Smooth muscle cell (in vitro differentiated cells): ENCODE measurements around the gene RNU7-1. TPM values are rescaled to one million over a fixed set of nuclear protein-coding genes. Genes with fewer than 3 reads are reported as not detected.

Source experiments
- DNase-seq: peaks from one replicate; lab custom pipeline; 2025; ENCODE audit not compliant: unreplicated experiment; lab: John Stamatoyannopoulos, UW
- H2AFZ ChIP-seq: fragments of 200-600 bp; sonication (generic); 2 replicates; pipeline ENCODE4 v1.6.0; 2016; ENCODE audit warnings: antibody characterized with exemption, low read depth, mild to moderate bottlenecking
- H3F3A ChIP-seq: fragments of 200-600 bp; sonication (generic); 2 replicates; pipeline ENCODE4 v1.6.0; 2017; ENCODE audit warnings: antibody characterized with exemption, low read depth
- H3K27ac ChIP-seq: fragments of 200-600 bp; sonication (generic); 2 replicates; pipeline ENCODE4 v1.5.1; 2016; ENCODE audit warnings: low read depth, mild to moderate bottlenecking
- H3K27me3 ChIP-seq: fragments of 200-600 bp; sonication (generic); 2 replicates; pipeline ENCODE4 v1.6.1; 2016; ENCODE audit warnings: low read depth, mild to moderate bottlenecking
- H3K36me3 ChIP-seq: fragments of 200-600 bp; sonication (generic); 2 replicates; pipeline ENCODE4 v1.5.1; 2016; ENCODE audit warnings: low read depth
- H3K4me1 ChIP-seq: fragments of 200-600 bp; sonication (generic); 2 replicates; pipeline ENCODE4 v1.5.1; 2016; ENCODE audit warnings: low read depth
- H3K4me2 ChIP-seq: fragments of 200-600 bp; sonication (generic); 2 replicates; pipeline ENCODE4 v1.6.0; 2016; ENCODE audit warnings: mild to moderate bottlenecking
- H3K4me3 ChIP-seq: fragments of 200-600 bp; sonication (generic); 2 replicates; pipeline ENCODE4 v1.5.1; 2016; ENCODE audit warnings: mild to moderate bottlenecking
- H3K79me2 ChIP-seq: fragments of 200-600 bp; sonication (generic); 2 replicates; pipeline ENCODE4 v1.6.0; 2016; ENCODE audit warnings: low read depth, mild to moderate bottlenecking
- H3K9ac ChIP-seq: fragments of 200-600 bp; sonication (generic); 2 replicates; pipeline ENCODE4 v1.6.0; 2016; ENCODE audit warnings: low read depth
- H3K9me3 ChIP-seq: fragments of 200-600 bp; sonication (generic); replicated peaks from 2 replicates; pipeline ENCODE4 v1.5.1; 2016; ENCODE audit warnings: low read depth
- H4K20me1 ChIP-seq: fragments of 200-600 bp; sonication (generic); 2 replicates; pipeline ENCODE4 v1.6.0; 2016; ENCODE audit warnings: low read depth
- CTCF ChIP-seq: fragments of 200-600 bp; sonication (generic); IDR thresholded peaks from 2 replicates; pipeline ENCODE4 v1.5.1; 2017; ENCODE audit warnings: borderline replicate concordance, mild to moderate bottlenecking, antibody characterized with exemption; ENCODE audit not compliant: insufficient read depth, poor library complexity, severe bottlenecking
- WGBS: methylation state at CpG from one replicate; pipeline ENCODE4 v1.1.7; 2016; ENCODE audit warnings: low lambda C conversion rate; 5-methylcytosine and 5-hydroxymethylcytosine counted together
- polyA plus RNA-seq: library from polyadenylated mRNA; unstranded; fragments of >200 nt; fragmentation: Nextera tagmentation; extraction: Ambion mirVana; gene quantifications from 2 replicates; pipeline ENCODE4 v1.2.1, GENCODE V29; 2016
- total RNA-seq: library from RNA; depleted of rRNA; stranded (reverse); fragments of >200 nt; gene quantifications from 2 replicates; pipeline ENCODE4 v1.2.3, GENCODE V29; 2014

The RNU7-1 gene
- total and polyA plus RNA-seq, 2 experiments from 2014 or later = not detected

GRCh38 chr12:6960593-6961277 is 17.1 kb downstream of the RNU7-1 start:
- peaks cover 5% of the 10 kb centered on the region for H4K20me1 ChIP-seq
- H3K4me3 ChIP-seq = peak overlapping the region; percentile 56
- H3K27ac ChIP-seq = peak overlapping the region; percentile 96
- peak overlapping the region; percentile 71 for H2AFZ ChIP-seq
- H3K79me2 ChIP-seq = no peaks in the 10 kb centered on the region
- H3K36me3 ChIP-seq = no peaks in the 10 kb centered on the region
- no peak for DNase-seq
- peaks cover 19% of the 10 kb centered on the region for H3K4me1 ChIP-seq
- no peak for TF ChIP-seq CTCF
- WGBS = 88% methylated on average over 13 of the region's 13 CpGs
- H3K27me3 ChIP-seq = no peaks in the 10 kb centered on the region
- H3K9me3 ChIP-seq = no peaks in the 10 kb centered on the region
- peak overlapping the region; percentile 75 for H3K4me2 ChIP-seq
- peak overlapping the region; percentile 86 for H3K9ac ChIP-seq
- H3F3A ChIP-seq = peaks cover 23% of the 10 kb centered on the region

- Histone ChIP-seq H3K4me1 (peaks cover 19% of the 10 kb centered on the region), H4K20me1 (peaks cover 5% of the 10 kb centered on the region), H3K9ac (peak overlapping the region; percentile 86), H3K27ac (peak overlapping the region; percentile 96), H3K79me2 (no peaks in the 10 kb centered on the region), H3F3A (peaks cover 27% of the 10 kb centered on the region), H3K9me3 (no peaks in the 10 kb centered on the region), H2AFZ (peak overlapping the region; percentile 71), H3K4me3 (peak overlapping the region; percentile 56), H3K36me3 (no peaks in the 10 kb centered on the region), H3K4me2 (peak overlapping the region; percentile 75), H3K27me3 (no peaks in the 10 kb centered on the region)
- peak; percentile 54 for DNase-seq
- TF ChIP-seq CTCF = no peak
- WGBS = 26% methylated on average over 24 of the region's 24 CpGs
These were observed 17.7 kb downstream of the RNU7-1 start for GRCh38 chr12:6961278-6961694.

DNA sequence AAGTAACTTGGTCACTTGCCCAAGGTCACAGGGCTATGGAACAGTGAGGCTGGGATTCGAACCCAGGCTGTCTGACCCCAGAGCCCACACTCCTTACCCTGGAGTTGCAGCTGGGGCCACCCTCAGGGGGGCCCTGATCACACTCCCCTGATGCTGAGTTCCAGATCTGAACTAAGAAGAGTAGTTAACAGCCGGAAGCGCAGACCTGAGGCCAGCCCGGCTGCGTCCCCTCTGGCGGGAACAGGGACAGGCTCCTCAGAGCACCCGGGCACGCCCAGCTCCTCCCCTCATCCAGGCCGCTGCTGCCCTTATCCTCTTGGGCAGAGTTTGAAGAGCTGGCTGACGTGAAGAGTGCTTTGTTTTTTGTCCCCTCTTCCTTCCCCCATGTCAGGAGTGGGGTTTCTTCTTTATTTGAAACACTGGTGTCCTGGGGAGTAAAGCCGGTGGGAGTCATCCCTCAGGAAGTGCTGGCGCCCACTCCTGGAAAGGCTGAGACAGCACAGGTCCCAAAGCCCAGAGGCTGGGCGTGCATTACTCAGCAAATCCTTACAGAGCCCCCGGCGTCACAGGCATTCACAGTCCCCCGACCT is 18.2 kb downstream of the RNU7-1 start:
- H4K20me1 ChIP-seq = peaks cover 5% of the 10 kb centered on the region
- H3K36me3 ChIP-seq = no peaks in the 10 kb centered on the region
- peak overlapping the region; percentile 96 for H3K27ac ChIP-seq
- peak overlapping the region; percentile 86 for H3K9ac ChIP-seq
- H3F3A ChIP-seq = peaks cover 32% of the 10 kb centered on the region
- peak overlapping the region; percentile 56 for H3K4me3 ChIP-seq
- no peaks in the 10 kb centered on the region for H3K79me2 ChIP-seq
- WGBS = 8% methylated on average over 16 of the region's 16 CpGs
- peak overlapping the region; percentile 75 for H3K4me2 ChIP-seq
- DNase-seq = peak; percentile 74
- peaks cover 19% of the 10 kb centered on the region for H3K4me1 ChIP-seq
- H3K9me3 ChIP-seq = no peaks in the 10 kb centered on the region
- TF ChIP-seq CTCF = peak; percentile 47
- no peaks in the 10 kb centered on the region for H3K27me3 ChIP-seq
- peak overlapping the region; percentile 71 for H2AFZ ChIP-seq
